GM06990 (cell line): ENCODE measurements around the gene TMEM135.

Experiments
- DNase-seq: peaks from one replicate; pipeline ENCODE4 v3.0.0-alpha.2; 2011; ENCODE audit not compliant: insufficient read length; ENCODE audit errors: extremely low read depth
- H3K27me3 ChIP-seq: replicated peaks from 2 replicates; pipeline ENCODE4 v1.6.0; 2011; ENCODE audit warnings: low read length; ENCODE audit not compliant: control insufficient read depth, insufficient read depth
- H3K36me3 ChIP-seq: 2 replicates; pipeline ENCODE4 v1.5.1; 2011; ENCODE audit warnings: low read length; ENCODE audit not compliant: control insufficient read depth, insufficient read depth
- H3K4me3 ChIP-seq: replicated peaks from 2 replicates; pipeline ENCODE4 v1.5.1; 2011; ENCODE audit warnings: low read depth, mild to moderate bottlenecking, control low read depth, low read length
- TF ChIP-seq, protein P1 (sequence below): IDR thresholded peaks from 2 replicates; pipeline ENCODE4 v1.5.1; 2011; ENCODE audit warnings: low read length, control low read depth, mild to moderate bottlenecking, inconsistent platforms; ENCODE audit not compliant: insufficient read depth, poor library complexity, severe bottlenecking

The TMEM135 gene

DNA sequence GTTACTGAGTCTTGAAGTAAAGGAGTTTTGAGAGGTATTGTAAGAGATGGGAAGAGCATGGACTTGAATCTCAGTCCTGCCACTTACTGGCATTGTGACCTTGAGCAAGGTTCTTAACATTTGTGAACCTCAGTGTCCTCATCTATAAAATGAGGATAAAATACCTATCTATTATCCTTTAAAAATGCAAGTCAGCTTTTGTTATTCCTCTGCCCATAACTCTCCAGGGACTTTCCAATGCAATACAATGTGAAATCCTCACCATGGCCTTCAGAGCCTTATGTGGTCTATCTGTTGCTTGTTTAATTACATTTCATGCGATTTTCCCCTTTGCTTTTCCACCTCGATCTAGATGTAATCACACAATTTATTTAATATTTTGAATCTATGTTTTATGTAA lies 9.1 kb downstream of the TMEM135 start:
- H3K36me3 ChIP-seq = no peaks in the 10 kb centered on the region
- TF ChIP-seq, protein P1, sequence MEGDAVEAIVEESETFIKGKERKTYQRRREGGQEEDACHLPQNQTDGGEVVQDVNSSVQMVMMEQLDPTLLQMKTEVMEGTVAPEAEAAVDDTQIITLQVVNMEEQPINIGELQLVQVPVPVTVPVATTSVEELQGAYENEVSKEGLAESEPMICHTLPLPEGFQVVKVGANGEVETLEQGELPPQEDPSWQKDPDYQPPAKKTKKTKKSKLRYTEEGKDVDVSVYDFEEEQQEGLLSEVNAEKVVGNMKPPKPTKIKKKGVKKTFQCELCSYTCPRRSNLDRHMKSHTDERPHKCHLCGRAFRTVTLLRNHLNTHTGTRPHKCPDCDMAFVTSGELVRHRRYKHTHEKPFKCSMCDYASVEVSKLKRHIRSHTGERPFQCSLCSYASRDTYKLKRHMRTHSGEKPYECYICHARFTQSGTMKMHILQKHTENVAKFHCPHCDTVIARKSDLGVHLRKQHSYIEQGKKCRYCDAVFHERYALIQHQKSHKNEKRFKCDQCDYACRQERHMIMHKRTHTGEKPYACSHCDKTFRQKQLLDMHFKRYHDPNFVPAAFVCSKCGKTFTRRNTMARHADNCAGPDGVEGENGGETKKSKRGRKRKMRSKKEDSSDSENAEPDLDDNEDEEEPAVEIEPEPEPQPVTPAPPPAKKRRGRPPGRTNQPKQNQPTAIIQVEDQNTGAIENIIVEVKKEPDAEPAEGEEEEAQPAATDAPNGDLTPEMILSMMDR = no peak
- H3K27me3 ChIP-seq = no peaks in the 10 kb centered on the region
- no peak for DNase-seq
- H3K4me3 ChIP-seq = no peak overlapping the region

DNA sequence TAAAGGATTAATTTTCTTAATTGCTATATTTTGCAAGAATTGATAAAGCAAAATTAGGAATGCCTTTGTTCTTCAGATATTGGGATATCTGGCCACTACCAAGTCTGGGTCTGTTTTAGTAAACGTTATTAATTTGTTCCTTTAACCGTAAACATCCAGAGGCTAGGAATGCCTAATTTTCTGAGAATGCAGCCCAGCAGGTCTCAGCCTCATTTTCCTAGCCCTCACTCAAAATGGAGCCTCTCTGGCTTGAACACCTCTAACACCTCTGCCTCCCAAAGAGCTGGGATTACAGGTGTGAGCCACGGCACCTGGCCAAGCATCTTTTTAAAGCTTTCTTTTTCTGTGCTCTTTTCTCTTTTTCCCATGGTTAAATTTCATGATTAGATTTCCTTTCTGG lies 18.4 kb downstream of the TMEM135 start:
- Histone ChIP-seq H3K4me3 (no peak overlapping the region), H3K36me3 (no peaks in the 10 kb centered on the region; the same call in 1 of the 2 replicates), H3K27me3 (no peaks in the 10 kb centered on the region)
- DNase-seq = no peak
- TF ChIP-seq, protein P1 = no peak

DNA sequence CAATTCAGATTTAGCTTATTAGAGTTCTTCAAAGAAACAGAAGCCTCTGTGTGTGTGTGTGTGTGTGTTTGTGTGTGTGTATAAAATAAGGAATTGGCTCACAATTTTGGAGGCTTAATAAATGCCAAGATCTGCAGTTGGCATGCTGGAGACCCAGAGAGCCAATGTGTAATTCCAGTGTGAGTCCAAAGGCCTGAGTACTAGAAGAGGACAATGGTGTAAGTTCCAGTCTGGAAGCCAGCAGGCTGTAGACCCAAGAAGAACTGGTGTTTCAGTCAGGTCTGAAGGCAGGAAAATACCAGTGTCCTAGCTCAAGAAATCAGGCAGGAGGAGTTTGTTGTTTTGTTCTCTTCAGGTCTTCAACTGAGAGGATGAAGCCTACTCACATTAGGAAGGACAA lies 20.0 kb downstream of the TMEM135 start:
- H3K27me3 ChIP-seq = no peaks in the 10 kb centered on the region
- TF ChIP-seq, protein P1 = no peak
- no peaks in the 10 kb centered on the region; the same call in 1 of the 2 replicates for H3K36me3 ChIP-seq
- no peak overlapping the region for H3K4me3 ChIP-seq
- DNase-seq = no peak

DNA sequence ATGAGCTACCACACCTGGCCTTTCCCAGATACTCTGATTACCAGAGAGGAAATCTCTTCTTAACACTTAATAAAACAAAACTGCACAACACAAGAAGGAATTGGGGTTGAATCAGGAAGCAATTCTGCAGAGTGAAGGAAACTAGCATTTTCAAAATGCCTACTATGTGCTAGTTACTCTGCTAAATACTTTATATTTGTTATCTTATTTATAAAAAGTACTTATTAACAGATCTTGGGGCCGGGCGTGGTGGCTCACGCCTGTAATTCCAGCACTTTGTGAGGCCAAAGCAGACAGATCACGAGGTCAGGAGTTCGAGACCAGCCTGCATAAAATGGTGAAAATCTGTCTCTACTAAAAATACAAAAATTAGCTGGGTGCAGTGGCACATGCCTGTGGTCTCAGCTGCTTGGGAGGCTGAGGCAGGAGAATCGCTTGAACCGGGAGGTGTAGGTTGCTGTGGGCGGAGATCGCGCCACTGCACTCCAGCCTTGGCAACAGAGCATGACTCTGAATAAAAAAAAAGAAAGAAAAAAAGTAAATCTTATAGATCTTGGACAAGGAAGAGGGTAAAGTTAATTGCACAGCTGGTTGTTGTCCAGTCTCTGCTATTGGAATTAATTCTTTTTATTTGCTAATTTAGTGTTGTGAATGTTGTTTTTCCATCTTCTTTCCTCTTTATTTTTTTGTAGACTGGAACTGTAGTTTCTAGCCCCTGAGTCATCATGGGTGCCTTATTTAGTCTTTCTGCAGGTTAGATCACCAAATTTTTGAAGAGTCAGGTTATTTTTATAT lies 22.1 kb downstream of the TMEM135 start:
- no peaks in the 10 kb centered on the region for H3K27me3 ChIP-seq
- no peak overlapping the region for H3K4me3 ChIP-seq
- H3K36me3 ChIP-seq = no peaks in the 10 kb centered on the region; the same call in 1 of the 2 replicates
- TF ChIP-seq, protein P1 = no peak
- no peak for DNase-seq

DNA sequence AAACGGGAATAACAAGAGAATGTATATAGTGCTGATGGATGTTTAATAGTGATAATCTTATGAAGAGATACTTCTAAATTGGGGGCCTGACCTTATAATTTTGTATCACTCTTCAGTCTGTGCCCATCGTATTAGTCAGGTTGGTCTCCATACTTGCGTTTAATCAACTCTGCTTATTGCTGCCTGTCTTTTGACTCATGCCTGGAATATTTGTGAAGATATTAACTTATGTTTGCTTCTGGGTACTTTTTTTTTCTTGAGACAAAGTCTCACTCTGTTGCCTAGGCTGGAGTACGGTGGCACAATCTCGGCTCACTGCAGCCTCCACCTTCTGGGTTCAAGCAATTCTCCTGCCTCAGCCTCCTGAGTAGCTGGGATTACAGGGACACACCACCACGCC lies 24.0 kb downstream of the TMEM135 start:
- Histone ChIP-seq H3K36me3 (no peaks in the 10 kb centered on the region), H3K27me3 (no peaks in the 10 kb centered on the region), H3K4me3 (no peak overlapping the region)
- TF ChIP-seq, protein P1 = no peak
- DNase-seq = no peak
